ENCODE data around the gene ZBTB4. TPM values are rescaled to one million over a fixed set of nuclear protein-coding genes. Genes with fewer than 3 reads are reported as not detected.

The ZBTB4 gene
- total and polyA plus RNA-seq, 2 experiments from 2014 or later, result 17.9 to 40.4 TPM

- no peak for DNase-seq (ENCODE audit: low read depth in 1 of 2, low spot score in 1 of 2)
- no peak for TF ChIP-seq CTCF (IDR thresholded peaks at IDR 0.05; ENCODE audit: low read depth, low read length)
- peaks cover 40% of the 10 kb centered on the region for H3K36me3 ChIP-seq
- H3K27ac ChIP-seq, result no peak overlapping the region
- no peak overlapping the region for H3K4me3 ChIP-seq
- no peaks in the 10 kb centered on the region for H3K9me3 ChIP-seq (ENCODE audit: low read depth)
- H3K27me3 ChIP-seq, result no peaks in the 10 kb centered on the region
- H3K4me1 ChIP-seq (ENCODE audit: low read depth), result no peaks in the 10 kb centered on the region
Observed at GRCh38 chr17:7513850-7514419, 34.5 kb upstream of the ZBTB4 start.

- Histone ChIP-seq H3K27ac (no peak overlapping the region), H3K9me3 (ENCODE audit: low read depth) (no peaks in the 10 kb centered on the region), H3K4me1 (ENCODE audit: low read depth) (no peaks in the 10 kb centered on the region), H3K36me3 (peaks cover 49% of the 10 kb centered on the region), H3K4me3 (no peak overlapping the region), H3K27me3 (no peaks in the 10 kb centered on the region)
- DNase-seq (ENCODE audit: low read depth in 1 of 2, low spot score in 1 of 2), result no peak
- TF ChIP-seq CTCF (IDR thresholded peaks at IDR 0.05; ENCODE audit: low read depth, low read length), result no peak
Observed at GRCh38 chr17:7512824-7513540, 33.6 kb upstream of the ZBTB4 start.

GRCh38 chr17:7512105-7512504, 32.7 kb upstream of the ZBTB4 start:
- Histone ChIP-seq H3K9me3 (ENCODE audit: low read depth) (no peaks in the 10 kb centered on the region), H3K27ac (no peak overlapping the region), H3K36me3 (peaks cover 57% of the 10 kb centered on the region), H3K27me3 (no peaks in the 10 kb centered on the region), H3K4me3 (no peak overlapping the region), H3K4me1 (ENCODE audit: low read depth) (no peaks in the 10 kb centered on the region)
- DNase-seq (ENCODE audit: low read depth in 1 of 2, low spot score in 1 of 2), result no peak
- TF ChIP-seq CTCF (IDR thresholded peaks at IDR 0.05; ENCODE audit: low read depth, low read length), result no peak

GRCh38 chr17:7511108-7511507, 31.7 kb upstream of the ZBTB4 start:
- DNase-seq (ENCODE audit: low read depth in 1 of 2, low spot score in 1 of 2), result no peak
- Histone ChIP-seq H3K36me3 (peaks cover 66% of the 10 kb centered on the region), H3K27me3 (no peaks in the 10 kb centered on the region), H3K27ac (no peak overlapping the region), H3K4me3 (no peak overlapping the region), H3K9me3 (ENCODE audit: low read depth) (no peaks in the 10 kb centered on the region), H3K4me1 (ENCODE audit: low read depth) (no peaks in the 10 kb centered on the region)
- no peak for TF ChIP-seq CTCF (IDR thresholded peaks at IDR 0.05; ENCODE audit: low read depth, low read length)

- Histone ChIP-seq H3K4me3 (no peak overlapping the region), H3K27me3 (no peaks in the 10 kb centered on the region), H3K9me3 (ENCODE audit: low read depth) (no peaks in the 10 kb centered on the region), H3K27ac (no peak overlapping the region), H3K36me3 (peaks cover 73% of the 10 kb centered on the region), H3K4me1 (ENCODE audit: low read depth) (no peaks in the 10 kb centered on the region)
- no peak for TF ChIP-seq CTCF (IDR thresholded peaks at IDR 0.05; ENCODE audit: low read depth, low read length)
- DNase-seq (ENCODE audit: low read depth in 1 of 2, low spot score in 1 of 2), result no peak
Observed at GRCh38 chr17:7509937-7510336, 30.5 kb upstream of the ZBTB4 start.

Data from cardiac muscle cell (in vitro differentiated cells and primary cell).